Hepatocyte (in vitro differentiated cells): ENCODE measurements around the gene TEX48. TPM values are rescaled to one million over a fixed set of nuclear protein-coding genes. Genes with fewer than 3 reads are reported as not detected.

Experiments
- DNase-seq: peaks from one replicate; pipeline ENCODE4 v3.0.0-alpha.2; 2016; ENCODE audit warnings: low spot score
- H2AFZ ChIP-seq: fragments of 200-600 bp; sonication (generic); 2 replicates; pipeline ENCODE4 v1.6.0; 2016; ENCODE audit warnings: antibody characterized with exemption, mild to moderate bottlenecking
- H3K27ac ChIP-seq: fragments of 200-600 bp; sonication (generic); 2 replicates; pipeline ENCODE4 v1.5.1; 2016; ENCODE audit warnings: mild to moderate bottlenecking
- H3K27me3 ChIP-seq: fragments of 200-600 bp; sonication (generic); 2 replicates; pipeline ENCODE4 v1.6.1; 2016
- H3K36me3 ChIP-seq: fragments of 200-600 bp; sonication (generic); replicated peaks from 2 replicates; pipeline ENCODE4 v1.5.1; 2016; ENCODE audit warnings: low read depth; ENCODE audit not compliant: insufficient read depth
- H3K4me1 ChIP-seq: fragments of 200-600 bp; sonication (generic); 2 replicates; pipeline ENCODE4 v1.5.1; 2016; ENCODE audit warnings: mild to moderate bottlenecking, moderate library complexity; ENCODE audit not compliant: insufficient read depth
- H3K4me2 ChIP-seq: fragments of 200-600 bp; sonication (generic); 2 replicates; pipeline ENCODE4 v1.6.0; 2016
- H3K4me3 ChIP-seq: fragments of 200-600 bp; sonication (generic); 2 replicates; pipeline ENCODE4 v1.5.1; 2016; ENCODE audit warnings: mild to moderate bottlenecking
- H3K79me2 ChIP-seq: fragments of 200-600 bp; sonication (generic); 2 replicates; pipeline ENCODE4 v1.6.0; 2017; ENCODE audit warnings: mild to moderate bottlenecking
- H3K9me2 ChIP-seq: fragments of 200-600 bp; sonication (generic); replicated peaks from 2 replicates; pipeline ENCODE4 v1.6.0; 2017; ENCODE audit warnings: mild to moderate bottlenecking; ENCODE audit not compliant: insufficient read depth
- H3K9me3 ChIP-seq: fragments of 200-600 bp; sonication (generic); 2 replicates; pipeline ENCODE4 v1.5.1; 2016; ENCODE audit warnings: low read depth, mild to moderate bottlenecking
- H4K20me1 ChIP-seq: fragments of 200-600 bp; sonication (generic); 2 replicates; pipeline ENCODE4 v1.6.0; 2016; ENCODE audit warnings: mild to moderate bottlenecking; ENCODE audit not compliant: insufficient read depth, poor library complexity, severe bottlenecking
- CTCF ChIP-seq: fragments of 200-600 bp; sonication (generic); IDR thresholded peaks from 2 replicates; pipeline ENCODE4 v1.5.1; 2016; ENCODE audit warnings: antibody characterized with exemption, mild to moderate bottlenecking; ENCODE audit not compliant: poor library complexity
- EZH2 ChIP-seq: fragments of 200-600 bp; sonication (generic); IDR thresholded peaks from 2 replicates; pipeline ENCODE4 v1.6.1; 2016; ENCODE audit warnings: antibody characterized with exemption, mild to moderate bottlenecking, borderline replicate concordance
- EZH2phosphoT487 ChIP-seq: fragments of 200-600 bp; sonication (generic); IDR thresholded peaks from one replicate; pipeline ENCODE4 v1.6.1; 2018; ENCODE audit warnings: antibody characterized with exemption, mild to moderate bottlenecking, low read depth, moderate library complexity; ENCODE audit not compliant: unreplicated experiment, severe bottlenecking
- WGBS: methylation state at CpG from one replicate; pipeline ENCODE4 v1.1.6; 2016; ENCODE audit warnings: low lambda C conversion rate; ENCODE audit errors: missing lambda C conversion rate; 5-methylcytosine and 5-hydroxymethylcytosine counted together
- polyA plus RNA-seq: library from polyadenylated mRNA; unstranded; fragments of >200 nt; fragmentation: Nextera tagmentation; extraction: Ambion mirVana; gene quantifications from 2 replicates; pipeline ENCODE4 v1.2.1, GENCODE V29; 2016
- total RNA-seq: library from RNA; depleted of rRNA; stranded (reverse); fragments of >200 nt; gene quantifications from 2 replicates; pipeline ENCODE4 v1.2.3, GENCODE V29; 2014

TEX48 gene
- total and polyA plus RNA-seq, 2 experiments from 2014 or later: not detected

DNA sequence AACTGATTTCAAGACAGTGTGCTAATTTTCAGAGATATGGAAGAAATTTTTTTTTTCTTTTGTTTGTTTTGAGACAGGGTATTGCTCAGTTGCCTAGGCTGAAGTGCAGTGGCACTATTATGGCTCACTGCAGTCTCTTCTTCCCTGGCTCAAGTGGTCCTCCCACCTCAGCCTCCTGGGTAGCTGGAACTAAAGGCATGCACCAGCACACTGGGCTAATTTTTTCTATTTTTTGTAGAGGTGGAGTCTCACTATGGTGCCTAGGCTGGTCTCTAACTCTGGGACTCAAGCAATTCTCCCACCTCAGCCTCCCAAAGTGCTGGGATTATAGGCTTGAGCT is 9.9 kb upstream of the TEX48 start:
- Histone ChIP-seq H3K27ac (no peak overlapping the region), H3K4me1 (no peaks in the 10 kb centered on the region), H2AFZ (no peak overlapping the region), H3K36me3 (no peaks in the 10 kb centered on the region), H3K79me2 (no peaks in the 10 kb centered on the region), H3K27me3 (no peaks in the 10 kb centered on the region), H3K9me2 (no peaks in the 10 kb centered on the region), H3K4me2 (no peak overlapping the region), H3K4me3 (no peak overlapping the region), H3K9me3 (no peaks in the 10 kb centered on the region), H4K20me1 (no peaks in the 10 kb centered on the region)
- DNase-seq: no peak
- TF ChIP-seq EZH2 (no peak), CTCF (no peak), EZH2phosphoT487 (no peak)

DNA sequence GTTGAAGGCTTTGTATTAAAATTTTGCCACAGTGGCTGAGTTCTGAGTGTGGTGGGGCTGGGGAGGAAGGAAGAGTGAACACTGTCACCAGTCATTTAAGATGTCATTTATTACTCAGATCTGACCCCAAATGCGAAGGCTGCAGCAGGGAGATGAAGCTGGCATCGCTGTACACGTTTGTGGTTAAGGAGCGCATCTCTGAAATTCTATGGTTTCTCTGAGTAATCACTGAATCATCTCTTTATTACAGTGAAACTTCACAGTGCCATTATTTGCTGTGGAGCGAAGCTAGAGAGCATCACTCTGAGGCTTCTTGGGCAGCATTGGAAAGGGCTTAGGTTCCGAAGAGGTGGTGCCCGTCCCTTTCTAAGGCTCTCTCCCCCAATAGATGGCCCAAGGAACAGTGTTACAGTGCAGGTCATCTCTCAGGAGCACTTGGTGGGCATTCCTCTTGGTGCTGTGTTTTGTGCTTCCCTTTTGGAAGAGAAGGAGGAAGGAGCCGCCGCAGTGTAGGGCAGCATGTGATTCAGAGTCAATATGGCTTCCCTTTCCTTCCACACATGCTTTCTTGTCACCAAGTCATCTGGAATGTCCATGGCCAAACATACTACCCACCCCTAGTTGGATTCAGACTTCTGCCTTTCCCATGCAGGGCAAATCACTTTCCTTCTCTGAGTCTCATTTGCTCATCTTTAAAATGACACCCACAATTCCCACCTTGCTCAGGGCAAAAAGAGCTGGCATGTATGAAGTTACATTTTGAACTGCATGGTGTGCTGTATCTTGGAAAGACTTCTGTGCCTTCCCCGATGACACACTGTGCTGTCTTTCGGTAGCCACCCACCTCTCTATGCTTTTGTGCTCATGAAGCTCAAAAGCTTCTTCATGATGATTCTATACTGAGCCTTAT is 9.3 kb upstream of the TEX48 start:
- DNase-seq: no peak
- H3K36me3 ChIP-seq: no peaks in the 10 kb centered on the region
- H3K9me3 ChIP-seq: no peaks in the 10 kb centered on the region
- WGBS: 89% methylated on average over 11 of the region's 11 CpGs
- no peak overlapping the region for H2AFZ ChIP-seq
- no peak overlapping the region for H3K4me2 ChIP-seq
- TF ChIP-seq EZH2 (no peak), EZH2phosphoT487 (no peak), CTCF (no peak)
- H4K20me1 ChIP-seq: no peaks in the 10 kb centered on the region
- no peaks in the 10 kb centered on the region for H3K4me1 ChIP-seq
- no peaks in the 10 kb centered on the region for H3K27me3 ChIP-seq
- H3K27ac ChIP-seq: no peak overlapping the region
- H3K9me2 ChIP-seq: no peaks in the 10 kb centered on the region
- H3K79me2 ChIP-seq: no peaks in the 10 kb centered on the region
- no peak overlapping the region for H3K4me3 ChIP-seq

- TF ChIP-seq CTCF (no peak), EZH2phosphoT487 (no peak), EZH2 (no peak)
- no peak overlapping the region for H3K4me3 ChIP-seq
- H3K27ac ChIP-seq: no peak overlapping the region
- no peak overlapping the region for H3K4me2 ChIP-seq
- no peaks in the 10 kb centered on the region for H3K9me2 ChIP-seq
- no peaks in the 10 kb centered on the region for H4K20me1 ChIP-seq
- H3K79me2 ChIP-seq: no peaks in the 10 kb centered on the region
- H3K27me3 ChIP-seq: no peaks in the 10 kb centered on the region
- no peaks in the 10 kb centered on the region for H3K36me3 ChIP-seq
- no peaks in the 10 kb centered on the region for H3K9me3 ChIP-seq
- no peak for DNase-seq
- no peaks in the 10 kb centered on the region for H3K4me1 ChIP-seq
- WGBS: 92% methylated on average over 4 of the region's 4 CpGs
- H2AFZ ChIP-seq: no peak overlapping the region
Observed at GRCh38 chr9:114690308-114690707, 8.3 kb upstream of the TEX48 start.
